Left forelimb (tissue), 1 donor: ENCODE measurements around the gene TBC1D3H.
A peak's percentile ranks its signal among the peaks of the same experiment; 100 is the strongest.
"Not testable (repeated sequence)": the region's sequence is repeated elsewhere in the genome, so short reads cannot be mapped to it uniquely, and the experiment has no call there.

Experiments used
- DNase-seq: peaks from one replicate; pipeline ENCODE4 v3.0.0-alpha.2; 2018; ENCODE audit warnings: low spot score

The TBC1D3H gene

DNA sequence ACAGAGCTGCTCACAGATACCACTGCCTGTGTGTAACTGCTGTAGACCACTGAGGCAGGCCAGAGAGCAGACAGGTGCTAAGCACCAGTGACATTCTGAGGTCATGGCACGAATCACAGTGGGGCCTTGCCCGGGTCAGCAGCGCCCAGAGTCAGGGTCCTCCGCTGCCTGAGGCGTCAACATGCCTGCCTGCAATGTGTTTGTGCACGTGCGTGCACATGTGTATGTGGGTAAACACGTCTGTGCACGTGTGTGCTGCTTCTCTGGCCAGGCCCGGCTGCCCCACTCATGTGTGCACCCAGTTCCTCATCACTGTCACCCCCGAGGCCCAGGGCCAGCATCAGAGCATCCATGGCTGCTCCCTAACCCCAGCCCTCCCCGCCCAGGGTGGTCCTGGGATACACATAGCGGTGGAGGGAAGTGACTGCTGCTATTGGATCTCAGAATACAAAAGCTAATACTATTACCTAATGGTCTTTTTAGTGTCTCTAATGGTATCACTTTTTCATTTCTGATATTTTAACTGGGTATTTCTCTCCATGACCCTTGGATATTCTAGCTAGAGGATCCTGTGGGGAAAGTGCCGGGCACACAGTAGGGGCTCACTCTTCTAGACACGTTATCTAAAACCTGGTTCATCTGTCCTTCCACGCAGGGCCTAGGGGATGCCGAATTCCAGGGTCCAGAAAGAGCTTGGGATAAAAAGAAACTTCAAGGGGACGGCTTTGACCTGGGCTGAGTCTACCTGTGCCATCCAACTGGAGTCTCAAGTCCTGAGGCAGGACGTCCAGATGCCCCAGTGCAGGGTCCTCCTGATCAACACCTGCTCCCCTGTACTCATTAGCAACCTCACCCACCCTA lies at the start of gene TBC1D3H:
TBC1D3H (minus strand) TSS at position 51 of the 861 bp plus-strand sequence. CDS start 1,540 bp downstream, outside the sequence.
- DNase-seq: peak; percentile 47

DNA sequence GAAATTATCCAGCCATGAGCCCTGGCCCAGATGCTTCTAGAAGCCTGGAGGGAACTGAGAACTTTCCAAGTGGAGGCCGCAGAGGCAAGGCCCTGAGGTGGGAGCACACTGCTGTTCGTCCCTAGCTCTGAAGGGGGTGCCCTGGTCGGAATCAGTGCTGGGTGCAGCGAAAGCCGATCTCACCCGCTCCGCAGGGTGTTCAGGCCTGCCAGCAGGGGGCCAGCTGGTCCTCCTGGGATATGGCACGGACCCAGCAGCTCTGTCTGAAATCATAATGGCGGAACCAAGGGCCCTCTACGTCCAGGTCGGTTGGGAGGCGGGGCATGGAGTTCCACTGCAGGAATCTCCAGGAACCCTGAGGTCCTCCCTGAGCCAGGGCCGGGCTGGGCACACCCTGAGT lies 40.7 kb upstream of the TBC1D3H start:
- not testable (repeated sequence) for DNase-seq

DNA sequence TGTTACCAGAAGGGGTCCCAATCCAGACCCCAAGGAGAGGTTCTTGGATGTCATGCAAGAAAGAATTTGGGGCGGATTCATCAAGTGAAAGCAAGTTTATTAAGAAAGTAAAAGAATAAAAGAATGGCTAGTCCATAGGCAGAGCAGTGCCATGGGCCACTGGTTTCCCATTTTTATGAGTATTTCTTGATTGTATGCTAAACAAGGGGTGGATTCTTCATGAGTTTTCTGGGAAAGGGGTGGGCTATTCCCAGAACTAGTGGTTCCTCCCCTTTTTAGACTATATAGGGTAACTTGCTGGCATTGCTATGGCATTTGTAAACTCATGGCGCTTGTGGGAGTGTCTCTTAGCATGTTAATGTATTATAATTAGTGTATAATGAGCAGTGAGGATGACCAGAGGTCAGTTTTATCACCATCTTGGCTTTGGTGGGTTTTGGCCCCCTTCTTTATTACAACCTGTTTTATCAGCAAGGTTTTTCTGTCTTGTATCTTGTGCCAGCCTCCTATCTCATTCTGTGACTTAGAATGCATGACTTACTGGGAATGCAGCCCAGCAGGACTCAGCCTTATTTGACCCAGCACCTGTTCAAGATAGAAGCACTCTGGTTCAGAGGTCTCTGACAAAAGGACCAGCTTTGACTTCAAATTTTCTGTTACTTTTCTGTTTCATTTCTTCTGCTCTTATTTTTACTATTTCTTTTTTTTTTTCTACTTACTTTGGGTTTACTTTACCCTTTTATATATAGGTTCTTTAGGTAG lies 27.1 kb upstream of the TBC1D3H start:
- not testable (repeated sequence) for DNase-seq

DNA sequence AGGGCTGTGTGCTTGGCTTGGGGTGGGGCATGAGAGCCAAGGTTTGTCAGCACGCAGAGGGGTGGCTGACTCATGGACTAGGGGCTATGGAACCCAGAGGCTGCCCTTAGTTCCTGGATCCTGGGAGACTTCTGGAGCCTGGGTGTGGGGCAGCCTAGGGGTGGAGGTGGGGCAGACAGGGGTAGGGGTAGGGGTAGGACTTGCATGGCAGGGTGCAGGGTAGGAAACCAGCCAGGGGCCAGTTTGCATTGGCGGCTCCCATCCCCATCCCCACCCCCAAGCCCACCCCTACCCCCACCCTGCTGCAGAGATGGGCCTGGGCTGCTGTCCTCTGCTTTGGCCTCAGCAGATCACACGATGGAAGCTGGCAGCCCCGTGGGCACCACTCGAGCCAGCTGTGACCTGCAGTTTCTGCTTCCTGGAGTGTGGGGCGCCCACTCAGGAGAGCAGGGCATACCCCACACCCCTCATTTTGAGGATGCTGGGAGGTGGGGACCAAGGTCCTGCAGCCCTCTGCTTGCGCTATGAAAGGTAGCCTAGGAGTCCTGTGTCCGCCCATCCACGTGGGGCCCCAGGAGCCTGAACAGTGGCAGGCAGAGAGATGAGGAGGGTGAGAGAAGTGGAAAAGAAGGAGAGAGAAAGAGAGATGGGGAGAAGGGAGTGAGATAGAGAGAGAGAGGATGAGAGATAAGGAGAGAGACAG lies 2.9 kb upstream of the TBC1D3H start:
- DNase-seq: not testable (repeated sequence)

DNA sequence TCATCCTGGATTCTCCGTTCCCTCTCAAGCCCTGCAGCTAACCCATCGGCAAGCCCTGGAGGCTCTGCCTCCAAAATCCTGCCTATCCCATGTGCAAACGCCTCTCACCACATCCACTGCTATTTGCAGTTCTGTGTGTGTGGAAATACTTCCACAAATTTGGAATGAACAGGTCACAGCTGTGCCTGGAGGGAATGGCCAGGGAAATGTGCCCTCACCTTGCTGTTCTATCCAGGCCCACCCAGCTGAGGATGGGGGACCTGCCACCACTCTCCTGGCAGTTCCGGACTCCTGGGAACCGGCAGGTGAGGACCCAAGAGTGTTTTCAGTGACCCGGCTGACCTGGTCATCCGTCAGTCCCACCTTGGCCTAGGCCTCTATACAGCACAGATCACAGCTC lies 12.3 kb downstream of the TBC1D3H start:
- not testable (repeated sequence) for DNase-seq

DNA sequence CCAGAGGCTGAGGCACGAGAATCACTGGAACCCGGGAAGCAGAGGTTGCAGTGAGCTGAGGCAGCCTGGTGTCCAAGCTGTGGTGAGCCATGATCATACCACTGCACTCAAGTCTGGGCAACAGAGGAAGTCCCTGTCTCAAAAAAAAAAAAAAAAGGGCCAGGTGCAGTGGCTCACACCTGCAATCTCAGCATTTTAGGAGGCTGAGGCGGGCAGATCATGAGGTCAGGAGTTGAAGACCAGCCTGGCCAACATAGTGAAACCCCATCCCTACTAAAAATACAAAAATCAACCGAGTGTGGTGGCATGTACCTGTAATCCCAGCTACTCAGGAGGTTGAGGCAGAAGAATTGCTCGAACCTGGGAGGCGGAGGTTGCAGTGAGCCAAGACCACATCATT lies 25.7 kb downstream of the TBC1D3H start:
- not testable (repeated sequence) for DNase-seq
